Muscle layer of duodenum (tissue), 2 donors: ENCODE measurements around the gene RAB11FIP3.
"Not testable (repeated sequence)": the region's sequence is repeated elsewhere in the genome, so short reads cannot be mapped to it uniquely, and the experiment has no call there.

Source experiments
- H3K27ac ChIP-seq: one replicate; pipeline ENCODE4 v1.7.0; 2013; ENCODE audit warnings: mild to moderate bottlenecking, low read length
- H3K27me3 ChIP-seq: one replicate; pipeline ENCODE4 v1.7.0; 2013; ENCODE audit warnings: low read depth, mild to moderate bottlenecking, control low read depth, low read length
- H3K36me3 ChIP-seq, 2 donors: one replicate each; pipeline ENCODE4 v1.7.0; 2013; ENCODE audit warnings: low read length in 2 of 2, control low read depth in 1 of 2, mild to moderate bottlenecking in 1 of 2; ENCODE audit not compliant: insufficient read depth in 2 of 2, control insufficient read depth in 1 of 2
- H3K4me1 ChIP-seq, 2 donors: one replicate each; pipeline ENCODE4 v1.7.0; 2013; ENCODE audit warnings: low read length in 2 of 2, mild to moderate bottlenecking in 2 of 2, control low read depth in 1 of 2, moderate library complexity in 1 of 2; ENCODE audit not compliant: insufficient read depth in 2 of 2, control insufficient read depth in 1 of 2
- H3K4me3 ChIP-seq, 2 donors: one replicate each; pipeline ENCODE4 v1.7.0; 2013; ENCODE audit warnings: low read length in 2 of 2, low read depth in 1 of 2, mild to moderate bottlenecking in 1 of 2
- H3K9me3 ChIP-seq, 2 donors: one replicate each; pipeline ENCODE4 v1.7.0; 2013; ENCODE audit warnings: low read length in 2 of 2, control low read depth in 1 of 2, mild to moderate bottlenecking in 1 of 2; ENCODE audit not compliant: control insufficient read depth in 1 of 2
- donor health status: healthy.

The RAB11FIP3 gene

GRCh38 chr16:425082-425718 lies at the start of gene RAB11FIP3:
TSS of gene RAB11FIP3 (plus strand) at chr16:425649. CDS start at chr16:426007, 358 bp downstream.
- Histone ChIP-seq H3K9me3 (no peaks in the 10 kb centered on the region), H3K27me3 (no peaks in the 10 kb centered on the region), H3K36me3 (no peaks in the 10 kb centered on the region), H3K4me1 (peaks cover 0 to 23% of the 10 kb centered on the region in 2 donors), H3K27ac (peak within 1 kb of the TSS; percentile 75), H3K4me3 (peak within 1 kb of the TSS; percentile 59 to 82)

GRCh38 chr16:375927-376816 lies 49.3 kb upstream of the RAB11FIP3 start:
- Histone ChIP-seq H3K27ac (no peak overlapping the region), H3K9me3 (no peaks in the 10 kb centered on the region), H3K4me1 (peaks cover 6 to 11% of the 10 kb centered on the region in 2 donors), H3K36me3 (peaks cover 8 to 54% of the 10 kb centered on the region in 2 donors), H3K27me3 (no peaks in the 10 kb centered on the region), H3K4me3 (no peak overlapping the region)

DNA sequence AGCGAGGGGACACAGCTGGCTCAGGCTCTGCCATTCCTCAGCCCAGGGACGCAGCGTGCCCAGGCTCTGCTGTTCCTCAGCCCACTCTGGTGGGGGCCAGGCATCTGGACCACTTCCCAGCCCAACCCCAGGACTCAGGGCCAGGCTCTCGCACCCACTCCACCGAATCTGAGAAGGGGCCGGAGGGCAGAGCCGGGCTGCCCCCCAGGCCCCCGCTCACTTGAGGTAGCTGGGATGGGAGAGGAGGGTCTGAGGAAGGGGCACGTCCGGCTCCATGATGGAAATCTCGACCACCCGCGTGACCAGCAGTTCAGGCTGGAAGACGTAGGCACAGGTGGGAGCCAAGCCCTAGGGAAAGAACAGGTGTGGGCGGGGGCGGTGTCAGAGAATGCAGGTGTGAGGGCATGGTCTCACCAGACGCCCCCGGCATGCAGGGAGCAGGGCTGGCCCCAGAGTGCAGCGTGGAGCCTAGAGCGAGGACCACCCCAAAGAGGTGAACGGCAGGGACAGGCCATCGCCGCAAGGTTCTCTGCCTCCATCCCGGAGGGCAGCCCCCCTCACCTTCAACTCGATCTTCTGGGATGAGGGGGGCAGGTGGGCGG lies 48.5 kb upstream of the RAB11FIP3 start:
- Histone ChIP-seq H3K36me3 (peaks cover 6 to 53% of the 10 kb centered on the region in 2 donors), H3K4me3 (no peak overlapping the region), H3K27me3 (no peaks in the 10 kb centered on the region), H3K9me3 (no peaks in the 10 kb centered on the region), H3K27ac (no peak overlapping the region), H3K4me1 (peaks cover 6 to 12% of the 10 kb centered on the region in 2 donors)

GRCh38 chr16:377419-377951 lies 48.0 kb upstream of the RAB11FIP3 start:
- Histone ChIP-seq H3K27me3 (no peaks in the 10 kb centered on the region), H3K9me3 (no peaks in the 10 kb centered on the region), H3K4me3 (no peak overlapping the region), H3K36me3 (peaks cover 5 to 47% of the 10 kb centered on the region in 2 donors), H3K27ac (no peak overlapping the region), H3K4me1 (peaks cover 6 to 12% of the 10 kb centered on the region in 2 donors)

- H3K27ac ChIP-seq, H3K9me3 ChIP-seq, H3K27me3 ChIP-seq, H3K4me3 ChIP-seq: not testable (repeated sequence)
- peaks cover 5 to 39% of the 10 kb centered on the region in 2 donors for H3K36me3 ChIP-seq
- peaks cover 9 to 14% of the 10 kb centered on the region in 2 donors for H3K4me1 ChIP-seq
Measured at GRCh38 chr16:378113-378820, 47.2 kb upstream of the RAB11FIP3 start.

DNA sequence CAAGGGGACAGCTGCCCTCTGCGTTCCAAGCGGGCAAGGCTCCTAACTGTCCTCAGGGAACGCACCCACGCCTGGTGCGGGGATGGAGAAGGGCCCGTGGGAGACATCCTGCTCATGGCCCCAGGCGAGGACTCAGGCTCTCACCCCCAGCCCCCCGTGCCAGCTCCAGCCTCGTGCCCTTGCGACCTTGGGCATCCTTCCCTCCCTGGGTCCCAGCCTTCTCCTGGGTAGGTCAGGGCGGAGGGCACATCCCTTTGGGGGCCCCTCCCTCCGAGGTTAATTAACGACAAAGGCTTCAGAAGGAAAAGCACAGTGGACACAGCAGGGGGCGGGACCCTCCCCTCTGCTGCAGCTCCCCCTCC lies 46.6 kb upstream of the RAB11FIP3 start:
- peaks cover 5 to 34% of the 10 kb centered on the region in 2 donors for H3K36me3 ChIP-seq
- no peak overlapping the region for H3K27ac ChIP-seq
- no peak overlapping the region for H3K4me3 ChIP-seq
- peaks cover 10 to 19% of the 10 kb centered on the region in 2 donors for H3K4me1 ChIP-seq
- no peaks in the 10 kb centered on the region for H3K9me3 ChIP-seq
- no peaks in the 10 kb centered on the region for H3K27me3 ChIP-seq

GRCh38 chr16:379183-379960 lies 46.1 kb upstream of the RAB11FIP3 start:
- Histone ChIP-seq H3K9me3 (no peaks in the 10 kb centered on the region), H3K36me3 (peaks cover 5 to 28% of the 10 kb centered on the region in 2 donors), H3K27ac (no peak overlapping the region), H3K4me1 (peaks cover 10 to 21% of the 10 kb centered on the region in 2 donors), H3K4me3 (no peak overlapping the region), H3K27me3 (no peaks in the 10 kb centered on the region)

GRCh38 chr16:379961-380761 lies 45.3 kb upstream of the RAB11FIP3 start:
- H3K27ac ChIP-seq, result no peak overlapping the region
- peaks cover 0 to 20% of the 10 kb centered on the region in 2 donors for H3K36me3 ChIP-seq
- H3K9me3 ChIP-seq, result no peaks in the 10 kb centered on the region
- peak overlapping the region in 1 of 2 donors; percentile 82 for H3K4me3 ChIP-seq
- no peaks in the 10 kb centered on the region for H3K27me3 ChIP-seq
- peaks cover 10 to 21% of the 10 kb centered on the region in 2 donors for H3K4me1 ChIP-seq

- H3K4me1 ChIP-seq, result peaks cover 10 to 21% of the 10 kb centered on the region in 2 donors
- no peaks in the 10 kb centered on the region for H3K9me3 ChIP-seq
- H3K4me3 ChIP-seq, result peak overlapping the region; percentile 55 to 82
- H3K27ac ChIP-seq, result no peak overlapping the region
- H3K36me3 ChIP-seq, result peaks cover 0 to 18% of the 10 kb centered on the region in 2 donors
- H3K27me3 ChIP-seq, result no peaks in the 10 kb centered on the region
Measured at GRCh38 chr16:380762-381011, 44.8 kb upstream of the RAB11FIP3 start.
